T1000 (cell line): ENCODE results near the gene IL36A.

Experiments used
- DNase-seq: peaks from one replicate; lab custom pipeline; 2025; ENCODE audit warnings: mixed read lengths; lab: John Stamatoyannopoulos, UW

The IL36A gene

GRCh38 chr2:113005030-113005509, at the start of gene IL36A:
Gene IL36A, plus strand, starts transcription at chr2:113005459. Its CDS starts 413 bp downstream, at chr2:113005872.
- no peak for DNase-seq

- no peak for DNase-seq
Observed at GRCh38 chr2:112957511-112957910, 47.7 kb upstream of the IL36A start.

- DNase-seq: peak; percentile 14
Observed at GRCh38 chr2:112958428-112959108, 46.7 kb upstream of the IL36A start.

- DNase-seq: no peak
Observed at GRCh38 chr2:112959109-112959812, 46.0 kb upstream of the IL36A start.

- no peak for DNase-seq
Observed at GRCh38 chr2:112960230-112960825, 44.9 kb upstream of the IL36A start.

- DNase-seq: no peak
Observed at GRCh38 chr2:112962308-112963175, 42.7 kb upstream of the IL36A start.

- DNase-seq: no peak
Observed at GRCh38 chr2:112967023-112967422, 38.2 kb upstream of the IL36A start.

- DNase-seq: no peak
Observed at GRCh38 chr2:112972423-112973086, 32.7 kb upstream of the IL36A start.

GRCh38 chr2:112973156-112973555, 32.1 kb upstream of the IL36A start:
- no peak for DNase-seq

GRCh38 chr2:112977559-112978056, 27.7 kb upstream of the IL36A start, which contains the start of gene IL36G:
Gene IL36G, plus strand, starts transcription at chr2:112978006. Its CDS starts 633 bp downstream, at chr2:112978639.
- DNase-seq: no peak

GRCh38 chr2:112979731-112980130, 25.5 kb upstream of the IL36A start:
- no peak for DNase-seq

GRCh38 chr2:112980537-112980936, 24.7 kb upstream of the IL36A start:
- DNase-seq: no peak

- no peak for DNase-seq
Observed at GRCh38 chr2:112985090-112985489, 20.2 kb upstream of the IL36A start.

GRCh38 chr2:112989611-112990010, 15.6 kb upstream of the IL36A start:
- no peak for DNase-seq

- DNase-seq: no peak
Observed at GRCh38 chr2:112993831-112994230, 11.4 kb upstream of the IL36A start.

- DNase-seq: no peak
Observed at GRCh38 chr2:112994648-112995047, 10.6 kb upstream of the IL36A start.

GRCh38 chr2:112995346-112995920, 9.8 kb upstream of the IL36A start:
- no peak for DNase-seq

GRCh38 chr2:112996635-112997034, 8.6 kb upstream of the IL36A start:
- no peak for DNase-seq

- no peak for DNase-seq
Observed at GRCh38 chr2:112997151-112997550, 8.1 kb upstream of the IL36A start.

GRCh38 chr2:113000436-113000835, 4.8 kb upstream of the IL36A start:
- no peak for DNase-seq

- DNase-seq: no peak
Observed at GRCh38 chr2:113002677-113003076, 2.6 kb upstream of the IL36A start.
